HEK293 (cell line): Measurements from ENCODE around the gene MEAF6.
A peak's percentile ranks its signal among the peaks of the same experiment; 100 is the strongest.

Experiments used
- AEBP2 ChIP-seq: fragments of 450-650 bp; formaldehyde crosslinking; IDR thresholded peaks from 2 replicates; pipeline ENCODE4 v1.5.1; 2016; ENCODE audit warnings: missing biosample characterization, missing genetic modification characterization, borderline replicate concordance
- PRDM1 ChIP-seq: fragments of 450-650 bp; formaldehyde crosslinking; IDR thresholded peaks from 2 replicates; pipeline ENCODE4; 2016; ENCODE audit warnings: missing biosample characterization, missing genetic modification characterization
- SCRT1 ChIP-seq: fragments of 450-650 bp; formaldehyde crosslinking; IDR thresholded peaks from 2 replicates; pipeline ENCODE4 v1.5.1; 2016; ENCODE audit warnings: missing biosample characterization, missing genetic modification characterization, borderline replicate concordance
- TCF7L2 ChIP-seq: IDR thresholded peaks from 2 replicates; pipeline ENCODE4 v1.6.1; 2011; ENCODE audit warnings: low read depth, mild to moderate bottlenecking, inconsistent platforms, low read length, moderate library complexity, borderline replicate concordance
- ZBTB48 ChIP-seq: fragments of 450-650 bp; formaldehyde crosslinking; IDR thresholded peaks from 2 replicates; pipeline ENCODE4 v1.5.1; 2016; ENCODE audit warnings: missing biosample characterization, missing genetic modification characterization
- ZNF114 ChIP-seq: fragments of 450-650 bp; formaldehyde crosslinking; IDR thresholded peaks from 2 replicates; pipeline ENCODE4 v1.5.0; 2017; ENCODE audit warnings: missing biosample characterization, missing genetic modification characterization
- ZNF133 ChIP-seq: fragments of 450-650 bp; formaldehyde crosslinking; IDR thresholded peaks from 2 replicates; pipeline ENCODE4 v1.5.1; 2016; ENCODE audit warnings: missing biosample characterization, missing genetic modification characterization
- ZNF146 ChIP-seq: fragments of 450-650 bp; formaldehyde crosslinking; IDR thresholded peaks from 2 replicates; pipeline ENCODE4 v1.5.1; 2016; ENCODE audit warnings: missing biosample characterization, missing genetic modification characterization
- ZNF2 ChIP-seq: fragments of 450-650 bp; formaldehyde crosslinking; IDR thresholded peaks from 2 replicates; pipeline ENCODE4 v1.5.1; 2016; ENCODE audit warnings: missing biosample characterization, missing genetic modification characterization
- ZNF26 ChIP-seq: fragments of 450-650 bp; formaldehyde crosslinking; IDR thresholded peaks from 2 replicates; pipeline ENCODE4 v1.5.1; 2016; ENCODE audit warnings: missing biosample characterization, missing genetic modification characterization
- ZNF311 ChIP-seq: fragments of 450-650 bp; formaldehyde crosslinking; IDR thresholded peaks from 2 replicates; pipeline ENCODE4 v1.5.1; 2017; ENCODE audit warnings: missing biosample characterization, missing genetic modification characterization, borderline replicate concordance
- ZNF324 ChIP-seq: fragments of 450-650 bp; formaldehyde crosslinking; IDR thresholded peaks from 2 replicates; pipeline ENCODE4 v1.5.1; 2016; ENCODE audit warnings: missing biosample characterization, missing genetic modification characterization
- ZNF350 ChIP-seq: fragments of 450-650 bp; formaldehyde crosslinking; IDR thresholded peaks from 2 replicates; pipeline ENCODE4 v1.5.0; 2017; ENCODE audit warnings: missing biosample characterization, mild to moderate bottlenecking, missing genetic modification characterization
- ZNF501 ChIP-seq: fragments of 450-650 bp; formaldehyde crosslinking; IDR thresholded peaks from 2 replicates; pipeline ENCODE4 v1.5.1; 2016; ENCODE audit warnings: missing biosample characterization, missing genetic modification characterization
- ZNF561 ChIP-seq: fragments of 450-650 bp; IDR thresholded peaks from 2 replicates; pipeline ENCODE4 v1.5.1; 2018; ENCODE audit warnings: missing biosample characterization, missing genetic modification characterization, borderline replicate concordance
- ZNF571 ChIP-seq: fragments of 450-650 bp; formaldehyde crosslinking; IDR thresholded peaks from 2 replicates; pipeline ENCODE4 v1.5.0; 2017; ENCODE audit warnings: missing biosample characterization, missing genetic modification characterization
- ZNF580 ChIP-seq: fragments of 450-650 bp; formaldehyde crosslinking; IDR thresholded peaks from 2 replicates; pipeline ENCODE4 v1.5.1; 2016; ENCODE audit warnings: missing biosample characterization, missing genetic modification characterization
- ZNF658 ChIP-seq: fragments of 450-650 bp; formaldehyde crosslinking; IDR thresholded peaks from 2 replicates; pipeline ENCODE4; 2016; ENCODE audit warnings: missing biosample characterization, missing genetic modification characterization
- ZNF785 ChIP-seq: fragments of 450-650 bp; formaldehyde crosslinking; IDR thresholded peaks from 2 replicates; pipeline ENCODE4 v1.5.1; 2016; ENCODE audit warnings: missing biosample characterization, missing genetic modification characterization
- ZNF837 ChIP-seq: fragments of 450-650 bp; formaldehyde crosslinking; IDR thresholded peaks from 2 replicates; pipeline ENCODE4 v1.5.1; 2016; ENCODE audit warnings: missing biosample characterization, missing genetic modification characterization
- ZSCAN30 ChIP-seq: fragments of 450-650 bp; IDR thresholded peaks from 2 replicates; pipeline ENCODE4 v1.5.1; 2018; ENCODE audit warnings: missing biosample characterization, mild to moderate bottlenecking, missing genetic modification characterization, moderate library complexity
- ZXDB ChIP-seq: fragments of 450-650 bp; formaldehyde crosslinking; IDR thresholded peaks from 2 replicates; pipeline ENCODE4 v1.5.1; 2016; ENCODE audit warnings: missing biosample characterization, missing genetic modification characterization
- TF ChIP-seq, protein P1 (sequence below): fragments of 450-650 bp; formaldehyde crosslinking; IDR thresholded peaks from 2 replicates; pipeline ENCODE4 v1.5.1; 2016; ENCODE audit warnings: missing biosample characterization, missing genetic modification characterization
- TF ChIP-seq, protein P2 (sequence below): fragments of 450-650 bp; formaldehyde crosslinking; IDR thresholded peaks from 2 replicates; pipeline ENCODE4 v1.5.1; 2016; ENCODE audit warnings: missing biosample characterization, missing genetic modification characterization
- TF ChIP-seq, protein P3 (sequence below): IDR thresholded peaks from 2 replicates; pipeline ENCODE4 v1.6.1; 2011; ENCODE audit warnings: mild to moderate bottlenecking, low read depth, low read length, borderline replicate concordance
- TF ChIP-seq, protein P4 (sequence below): fragments of 450-650 bp; formaldehyde crosslinking; IDR thresholded peaks from 2 replicates; pipeline ENCODE4 v1.5.1; 2016; ENCODE audit warnings: missing biosample characterization, missing genetic modification characterization

The MEAF6 gene

DNA sequence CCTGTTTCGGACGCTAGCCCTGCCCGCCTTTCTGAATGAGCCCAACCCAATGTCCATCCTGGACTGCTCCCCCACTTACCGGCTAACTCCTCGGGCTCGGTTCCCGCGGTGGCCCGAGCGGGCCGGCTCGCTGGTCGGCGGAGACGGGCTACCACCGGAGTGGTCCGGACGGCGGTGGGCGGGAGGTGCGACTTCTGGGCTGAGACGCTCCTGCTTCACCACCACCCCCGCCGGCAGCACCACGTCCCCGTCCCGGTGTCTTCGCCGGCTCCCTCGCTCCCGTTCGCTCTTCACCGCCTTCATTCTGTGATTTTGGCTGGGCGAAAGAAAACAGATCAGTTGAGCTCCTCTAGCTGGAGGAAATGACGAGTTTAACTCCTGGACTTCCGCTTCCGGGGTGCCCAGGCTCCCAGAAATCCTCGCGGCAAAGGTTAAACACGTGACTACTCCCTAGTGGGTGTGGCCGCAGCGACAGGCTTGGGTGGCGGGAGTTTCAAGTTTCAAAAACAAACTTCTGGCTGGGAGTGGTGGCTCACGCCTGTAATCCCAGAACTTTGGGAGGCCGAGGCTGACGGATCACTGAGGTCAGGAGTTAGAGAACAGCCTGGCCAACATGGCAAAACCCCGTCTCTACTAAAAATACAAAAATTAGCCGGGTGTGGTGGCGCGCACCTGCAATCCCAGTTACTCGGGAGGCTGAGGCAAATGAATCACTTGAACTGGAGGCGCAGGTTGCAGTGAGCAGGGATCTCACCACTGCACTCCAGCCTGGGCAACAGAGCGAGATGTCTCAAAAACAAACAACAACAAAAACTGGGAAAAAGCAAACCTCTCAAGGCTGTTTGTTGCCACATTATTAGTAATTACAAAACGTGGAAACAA, 39.6 kb upstream of the MEAF6 start, which contains the start of gene SNIP1 (continued):
- TF ChIP-seq, protein P1, sequence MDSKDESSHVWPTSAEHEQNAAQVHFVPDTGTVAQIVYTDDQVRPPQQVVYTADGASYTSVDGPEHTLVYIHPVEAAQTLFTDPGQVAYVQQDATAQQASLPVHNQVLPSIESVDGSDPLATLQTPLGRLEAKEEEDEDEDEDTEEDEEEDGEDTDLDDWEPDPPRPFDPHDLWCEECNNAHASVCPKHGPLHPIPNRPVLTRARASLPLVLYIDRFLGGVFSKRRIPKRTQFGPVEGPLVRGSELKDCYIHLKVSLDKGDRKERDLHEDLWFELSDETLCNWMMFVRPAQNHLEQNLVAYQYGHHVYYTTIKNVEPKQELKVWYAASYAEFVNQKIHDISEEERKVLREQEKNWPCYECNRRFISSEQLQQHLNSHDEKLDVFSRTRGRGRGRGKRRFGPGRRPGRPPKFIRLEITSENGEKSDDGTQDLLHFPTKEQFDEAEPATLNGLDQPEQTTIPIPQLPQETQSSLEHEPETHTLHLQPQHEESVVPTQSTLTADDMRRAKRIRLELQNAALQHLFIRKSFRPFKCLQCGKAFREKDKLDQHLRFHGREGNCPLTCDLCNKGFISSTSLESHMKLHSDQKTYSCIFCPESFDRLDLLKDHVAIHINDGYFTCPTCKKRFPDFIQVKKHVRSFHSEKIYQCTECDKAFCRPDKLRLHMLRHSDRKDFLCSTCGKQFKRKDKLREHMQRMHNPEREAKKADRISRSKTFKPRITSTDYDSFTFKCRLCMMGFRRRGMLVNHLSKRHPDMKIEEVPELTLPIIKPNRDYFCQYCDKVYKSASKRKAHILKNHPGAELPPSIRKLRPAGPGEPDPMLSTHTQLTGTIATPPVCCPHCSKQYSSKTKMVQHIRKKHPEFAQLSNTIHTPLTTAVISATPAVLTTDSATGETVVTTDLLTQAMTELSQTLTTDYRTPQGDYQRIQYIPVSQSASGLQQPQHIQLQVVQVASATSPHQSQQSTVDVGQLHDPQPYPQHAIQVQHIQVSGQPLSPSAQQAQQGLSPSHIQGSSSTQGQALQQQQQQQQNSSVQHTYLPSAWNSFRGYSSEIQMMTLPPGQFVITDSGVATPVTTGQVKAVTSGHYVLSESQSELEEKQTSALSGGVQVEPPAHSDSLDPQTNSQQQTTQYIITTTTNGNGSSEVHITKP (tag by site-specific recombination), result no peak
- TF ChIP-seq ZNF324 (tag by site-specific recombination) (peak; percentile 88), ZNF311 (tag by site-specific recombination) (no peak), ZSCAN30 (tag by site-specific recombination) (no peak), ZNF658 (no peak), PRDM1 (no peak), AEBP2 (tag by site-specific recombination) (no peak), ZNF785 (tag by site-specific recombination) (no peak), ZBTB48 (tag by site-specific recombination) (no peak), TCF7L2 (no peak), ZNF580 (tag by site-specific recombination) (peak; percentile 92), ZNF2 (peak; percentile 63; the same call in 1 of the 2 replicates), ZNF837 (tag by site-specific recombination) (no peak), ZNF350 (no peak), ZNF561 (tag by site-specific recombination) (no peak), ZNF114 (tag by site-specific recombination) (no peak), ZNF133 (tag by site-specific recombination) (0 out of 2 replicates have a peak, but pooled peaks have one; percentile 17), ZXDB (tag by site-specific recombination) (no peak; the same call in none of the 2 replicates), ZNF571 (tag by site-specific recombination) (no peak), ZNF501 (tag by site-specific recombination) (peak; percentile 47; the same call in 1 of the 2 replicates), ZNF146 (tag by site-specific recombination) (no peak), SCRT1 (tag by site-specific recombination) (no peak), ZNF26 (tag by site-specific recombination) (no peak)
- TF ChIP-seq, protein P2, sequence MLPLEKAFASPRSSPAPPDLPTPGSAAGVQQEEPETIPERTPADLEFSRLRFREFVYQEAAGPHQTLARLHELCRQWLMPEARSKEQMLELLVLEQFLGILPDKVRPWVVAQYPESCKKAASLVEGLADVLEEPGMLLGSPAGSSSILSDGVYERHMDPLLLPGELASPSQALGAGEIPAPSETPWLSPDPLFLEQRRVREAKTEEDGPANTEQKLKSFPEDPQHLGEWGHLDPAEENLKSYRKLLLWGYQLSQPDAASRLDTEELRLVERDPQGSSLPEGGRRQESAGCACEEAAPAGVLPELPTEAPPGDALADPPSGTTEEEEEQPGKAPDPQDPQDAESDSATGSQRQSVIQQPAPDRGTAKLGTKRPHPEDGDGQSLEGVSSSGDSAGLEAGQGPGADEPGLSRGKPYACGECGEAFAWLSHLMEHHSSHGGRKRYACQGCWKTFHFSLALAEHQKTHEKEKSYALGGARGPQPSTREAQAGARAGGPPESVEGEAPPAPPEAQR (tag by site-specific recombination), result no peak
- TF ChIP-seq, protein P3, sequence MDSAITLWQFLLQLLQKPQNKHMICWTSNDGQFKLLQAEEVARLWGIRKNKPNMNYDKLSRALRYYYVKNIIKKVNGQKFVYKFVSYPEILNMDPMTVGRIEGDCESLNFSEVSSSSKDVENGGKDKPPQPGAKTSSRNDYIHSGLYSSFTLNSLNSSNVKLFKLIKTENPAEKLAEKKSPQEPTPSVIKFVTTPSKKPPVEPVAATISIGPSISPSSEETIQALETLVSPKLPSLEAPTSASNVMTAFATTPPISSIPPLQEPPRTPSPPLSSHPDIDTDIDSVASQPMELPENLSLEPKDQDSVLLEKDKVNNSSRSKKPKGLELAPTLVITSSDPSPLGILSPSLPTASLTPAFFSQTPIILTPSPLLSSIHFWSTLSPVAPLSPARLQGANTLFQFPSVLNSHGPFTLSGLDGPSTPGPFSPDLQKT, result no peak; the same call in 1 of the 2 replicates
- TF ChIP-seq, protein P4, sequence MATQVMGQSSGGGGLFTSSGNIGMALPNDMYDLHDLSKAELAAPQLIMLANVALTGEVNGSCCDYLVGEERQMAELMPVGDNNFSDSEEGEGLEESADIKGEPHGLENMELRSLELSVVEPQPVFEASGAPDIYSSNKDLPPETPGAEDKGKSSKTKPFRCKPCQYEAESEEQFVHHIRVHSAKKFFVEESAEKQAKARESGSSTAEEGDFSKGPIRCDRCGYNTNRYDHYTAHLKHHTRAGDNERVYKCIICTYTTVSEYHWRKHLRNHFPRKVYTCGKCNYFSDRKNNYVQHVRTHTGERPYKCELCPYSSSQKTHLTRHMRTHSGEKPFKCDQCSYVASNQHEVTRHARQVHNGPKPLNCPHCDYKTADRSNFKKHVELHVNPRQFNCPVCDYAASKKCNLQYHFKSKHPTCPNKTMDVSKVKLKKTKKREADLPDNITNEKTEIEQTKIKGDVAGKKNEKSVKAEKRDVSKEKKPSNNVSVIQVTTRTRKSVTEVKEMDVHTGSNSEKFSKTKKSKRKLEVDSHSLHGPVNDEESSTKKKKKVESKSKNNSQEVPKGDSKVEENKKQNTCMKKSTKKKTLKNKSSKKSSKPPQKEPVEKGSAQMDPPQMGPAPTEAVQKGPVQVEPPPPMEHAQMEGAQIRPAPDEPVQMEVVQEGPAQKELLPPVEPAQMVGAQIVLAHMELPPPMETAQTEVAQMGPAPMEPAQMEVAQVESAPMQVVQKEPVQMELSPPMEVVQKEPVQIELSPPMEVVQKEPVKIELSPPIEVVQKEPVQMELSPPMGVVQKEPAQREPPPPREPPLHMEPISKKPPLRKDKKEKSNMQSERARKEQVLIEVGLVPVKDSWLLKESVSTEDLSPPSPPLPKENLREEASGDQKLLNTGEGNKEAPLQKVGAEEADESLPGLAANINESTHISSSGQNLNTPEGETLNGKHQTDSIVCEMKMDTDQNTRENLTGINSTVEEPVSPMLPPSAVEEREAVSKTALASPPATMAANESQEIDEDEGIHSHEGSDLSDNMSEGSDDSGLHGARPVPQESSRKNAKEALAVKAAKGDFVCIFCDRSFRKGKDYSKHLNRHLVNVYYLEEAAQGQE, result no peak
